KOPT-K1 (cell line): ENCODE results near the gene SNRNP48.

Source experiments
- H3K27ac ChIP-seq: fragments of 200-600 bp; sonication (generic); 2 replicates; pipeline ENCODE4 v1.5.1; 2016; ENCODE audit warnings: antibody characterized with exemption, mild to moderate bottlenecking, low read depth, low read length; ENCODE audit not compliant: poor library complexity, severe bottlenecking
- H3K36me3 ChIP-seq: fragments of 200-600 bp; sonication (generic); 2 replicates; pipeline ENCODE4 v1.5.1; 2017; ENCODE audit warnings: antibody characterized with exemption, mild to moderate bottlenecking, low read length, moderate library complexity; ENCODE audit not compliant: insufficient read depth
- H3K9me3 ChIP-seq: fragments of 200-600 bp; sonication (generic); 2 replicates; pipeline ENCODE4 v1.5.1; 2017; ENCODE audit warnings: antibody characterized with exemption, low read length, mild to moderate bottlenecking; ENCODE audit not compliant: insufficient read depth, poor library complexity, severe bottlenecking

Gene SNRNP48

GRCh38 chr6:7615611-7616383 lies 25.8 kb downstream of the SNRNP48 start:
- peaks cover 34% of the 10 kb centered on the region for H3K36me3 ChIP-seq
- H3K9me3 ChIP-seq = no peaks in the 10 kb centered on the region
- H3K27ac ChIP-seq = no peak overlapping the region

DNA sequence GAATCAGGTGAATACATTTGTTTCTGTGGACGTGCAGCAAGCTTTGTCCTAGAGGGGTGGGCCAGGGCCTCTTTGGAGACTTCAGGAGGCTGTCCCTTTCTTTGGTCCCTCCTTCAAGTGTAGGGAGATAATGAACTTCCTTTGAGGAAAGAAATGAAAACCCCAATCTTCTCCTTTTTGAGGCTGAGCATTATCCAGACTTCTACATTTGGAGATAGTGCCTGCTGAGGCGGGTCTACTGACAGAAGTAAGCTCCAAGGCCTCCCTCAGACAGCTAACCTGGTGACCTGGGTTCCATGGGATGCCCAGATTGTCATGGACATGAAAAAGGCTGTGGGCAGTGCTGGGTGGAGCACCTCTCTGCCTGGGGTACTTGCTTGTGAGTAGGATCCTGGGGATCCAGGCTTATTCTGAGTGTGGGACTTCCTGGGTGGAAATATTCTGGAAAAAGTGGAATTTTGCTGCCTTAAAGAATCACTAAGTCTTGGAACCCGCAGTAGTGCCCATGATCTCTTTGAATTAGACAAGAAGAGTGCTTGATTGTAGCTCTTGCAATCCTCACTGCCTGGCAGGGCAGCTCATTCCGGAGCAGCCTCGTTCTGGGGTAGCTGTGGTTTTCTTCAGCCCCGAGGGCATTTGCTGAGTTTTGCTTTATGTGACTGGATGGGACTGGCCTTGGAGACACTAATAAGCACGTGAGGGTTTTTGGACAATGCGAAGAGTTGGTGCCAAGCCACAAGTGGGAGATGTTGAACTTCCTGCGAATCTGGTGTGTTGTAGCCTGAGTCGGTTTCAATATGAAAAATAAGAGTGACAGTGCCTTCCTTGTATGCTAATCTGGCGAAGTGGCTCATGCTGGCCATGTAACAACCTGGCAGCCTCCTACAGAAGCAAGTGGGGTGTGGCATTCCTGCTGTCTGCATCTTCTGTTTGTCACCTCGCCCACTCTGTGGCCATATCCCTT lies 28.1 kb downstream of the SNRNP48 start:
- no peaks in the 10 kb centered on the region for H3K9me3 ChIP-seq
- H3K27ac ChIP-seq = no peak overlapping the region
- H3K36me3 ChIP-seq = peaks cover 11% of the 10 kb centered on the region

- Histone ChIP-seq H3K36me3 (no peaks in the 10 kb centered on the region), H3K27ac (no peak overlapping the region), H3K9me3 (no peaks in the 10 kb centered on the region)
These were observed 31.8 kb downstream of the SNRNP48 start for GRCh38 chr6:7621761-7622160.

GRCh38 chr6:7624796-7625710 lies 35.1 kb downstream of the SNRNP48 start:
- H3K36me3 ChIP-seq = no peaks in the 10 kb centered on the region
- no peak overlapping the region for H3K27ac ChIP-seq
- no peaks in the 10 kb centered on the region for H3K9me3 ChIP-seq

DNA sequence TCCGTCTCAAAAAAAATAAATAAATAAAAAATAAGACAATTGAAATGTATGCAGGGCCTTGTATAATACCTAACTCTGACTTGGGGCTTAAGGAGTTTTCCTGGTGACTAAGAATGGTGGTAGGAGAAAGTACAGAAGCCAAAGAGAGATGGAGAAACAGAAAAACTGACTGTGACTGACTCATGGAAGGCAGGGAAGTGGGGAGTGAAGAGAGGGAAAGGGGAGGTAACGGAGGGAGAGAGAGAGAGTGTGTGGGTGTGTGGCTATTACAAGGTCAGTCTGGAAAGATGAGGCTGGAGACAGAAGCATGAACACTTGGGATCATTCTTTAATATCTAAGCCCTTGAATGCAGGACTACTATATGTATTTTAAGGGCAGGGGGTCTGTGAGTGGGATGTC lies 38.5 kb downstream of the SNRNP48 start:
- H3K27ac ChIP-seq = no peak overlapping the region
- H3K36me3 ChIP-seq = no peaks in the 10 kb centered on the region

DNA sequence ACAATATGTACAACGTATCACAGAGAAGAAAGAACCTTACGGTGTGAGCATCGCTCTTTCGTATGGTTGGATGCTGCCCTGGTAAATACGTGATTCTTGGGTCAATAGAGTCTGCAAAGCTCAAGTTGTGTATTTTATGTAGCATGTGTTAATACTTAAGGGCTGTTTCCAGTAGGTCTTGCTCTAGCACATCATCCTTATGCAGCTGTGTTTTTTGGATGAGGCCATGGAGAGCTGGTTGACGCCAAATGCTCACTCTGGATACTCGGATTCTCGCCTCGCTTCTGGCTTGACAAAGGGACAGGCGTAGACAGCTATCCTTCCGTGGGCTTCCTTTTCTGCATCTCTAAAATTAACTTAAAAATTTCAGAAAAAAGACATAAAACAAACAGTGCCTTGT lies 38.9 kb downstream of the SNRNP48 start:
- no peaks in the 10 kb centered on the region for H3K36me3 ChIP-seq
- no peak overlapping the region for H3K27ac ChIP-seq
- H3K9me3 ChIP-seq = no peaks in the 10 kb centered on the region

More for the DNA sequence above, 38.5 kb downstream of the SNRNP48 start:
- no peaks in the 10 kb centered on the region for H3K9me3 ChIP-seq

GRCh38 chr6:7629321-7629720 lies 39.3 kb downstream of the SNRNP48 start:
- H3K36me3 ChIP-seq = no peaks in the 10 kb centered on the region
- no peak overlapping the region for H3K27ac ChIP-seq
- no peaks in the 10 kb centered on the region for H3K9me3 ChIP-seq

DNA sequence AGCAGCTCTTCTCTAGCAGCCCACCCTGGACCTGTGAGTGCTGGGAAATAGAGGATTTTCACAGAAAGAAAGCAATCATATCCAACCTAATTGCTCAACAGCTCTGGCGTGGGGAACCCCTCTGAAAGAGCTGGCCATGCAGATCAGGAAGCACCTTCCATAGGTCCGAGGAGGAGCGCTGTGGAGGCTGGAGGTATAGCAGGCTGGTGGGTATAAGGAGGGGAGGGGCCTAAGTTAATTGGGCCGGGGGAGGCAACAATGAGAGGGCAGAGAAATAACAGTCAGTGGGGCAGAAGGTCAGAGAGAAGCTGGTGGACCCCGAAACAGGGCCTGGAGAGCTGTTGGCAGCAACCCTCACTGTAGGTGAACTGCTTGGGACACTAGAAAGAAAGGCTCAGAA lies 40.8 kb downstream of the SNRNP48 start:
- Histone ChIP-seq H3K36me3 (no peaks in the 10 kb centered on the region), H3K9me3 (no peaks in the 10 kb centered on the region), H3K27ac (no peak overlapping the region)

GRCh38 chr6:7631466-7631865 lies 41.5 kb downstream of the SNRNP48 start:
- Histone ChIP-seq H3K9me3 (no peaks in the 10 kb centered on the region), H3K27ac (no peak overlapping the region), H3K36me3 (no peaks in the 10 kb centered on the region)

DNA sequence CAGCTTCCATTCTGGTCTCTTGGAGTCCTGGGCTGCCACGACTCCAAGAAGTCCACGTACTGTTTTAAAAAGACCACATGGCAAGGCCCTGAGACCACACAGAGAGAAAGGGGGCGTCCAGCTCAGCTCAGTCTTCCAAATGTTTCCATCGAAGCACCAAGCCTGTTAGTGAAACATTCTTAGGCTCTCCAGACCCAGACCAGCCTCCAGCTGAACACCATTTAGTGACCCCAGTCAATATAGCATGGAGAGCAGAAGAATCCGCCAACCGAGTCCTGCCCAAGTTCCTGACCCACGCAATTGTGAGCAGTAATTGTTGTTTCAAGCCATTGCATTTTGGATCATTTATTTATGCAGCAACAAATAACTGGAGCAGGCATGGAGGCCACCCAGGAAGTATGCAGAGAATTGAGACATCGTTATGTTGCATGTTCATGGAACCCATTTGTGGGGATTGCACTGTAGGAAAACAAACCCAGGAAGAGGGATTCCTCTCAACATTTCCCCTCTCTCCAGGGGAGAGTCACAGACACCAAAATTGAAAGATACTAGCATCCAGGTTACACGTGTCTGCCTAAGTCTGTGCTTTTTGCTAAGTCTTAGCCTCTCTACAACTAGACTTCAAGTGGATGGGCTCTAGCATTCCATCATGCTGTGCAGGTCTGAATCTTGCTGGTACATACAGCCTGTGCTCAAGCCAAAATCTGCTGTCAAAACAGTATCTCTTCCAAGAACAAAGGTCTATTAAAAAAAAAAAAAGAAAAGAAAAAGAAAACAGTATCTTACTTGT lies 42.7 kb downstream of the SNRNP48 start:
- Histone ChIP-seq H3K9me3 (no peaks in the 10 kb centered on the region), H3K27ac (no peak overlapping the region), H3K36me3 (no peaks in the 10 kb centered on the region)

DNA sequence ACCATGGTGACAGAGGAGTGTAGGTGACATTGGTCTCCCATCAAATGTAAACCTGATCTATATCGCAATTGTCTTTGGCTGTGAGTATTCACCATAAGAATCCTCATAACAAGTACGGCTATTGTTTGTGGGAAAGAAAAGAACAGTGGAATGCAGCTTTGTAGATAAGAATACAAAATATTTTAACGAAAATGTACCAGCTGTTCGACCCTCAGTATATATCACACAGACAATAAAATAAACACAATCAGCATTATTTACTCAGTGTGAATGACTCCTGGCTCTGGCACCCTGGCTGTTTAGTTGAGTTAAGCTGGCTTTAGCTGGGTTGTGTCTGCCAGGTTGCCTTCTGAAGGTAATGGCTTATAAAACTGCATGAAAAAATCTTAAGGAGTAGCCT lies 43.4 kb downstream of the SNRNP48 start:
- Histone ChIP-seq H3K27ac (no peak overlapping the region), H3K36me3 (no peaks in the 10 kb centered on the region), H3K9me3 (no peaks in the 10 kb centered on the region)

DNA sequence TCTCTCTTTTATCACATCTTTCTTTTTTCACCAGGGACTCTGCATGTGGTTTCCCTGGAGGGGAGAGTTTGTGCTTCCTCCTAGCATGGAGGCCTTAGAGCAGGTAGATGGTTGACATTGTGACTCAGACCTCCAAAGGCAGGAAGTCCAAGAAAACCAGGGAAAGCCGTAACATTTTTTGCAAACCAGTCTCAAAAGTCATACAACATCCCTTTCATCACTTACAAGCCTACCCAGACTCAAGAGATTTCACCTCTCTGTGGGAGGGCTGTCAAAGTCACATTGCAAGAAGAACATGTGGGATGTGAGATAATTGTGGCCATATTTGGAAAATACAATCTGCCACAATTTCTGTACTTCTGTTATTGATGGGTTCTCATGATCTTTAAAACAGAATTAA lies 46.2 kb downstream of the SNRNP48 start:
- H3K27ac ChIP-seq = no peak overlapping the region
- no peaks in the 10 kb centered on the region for H3K9me3 ChIP-seq
- H3K36me3 ChIP-seq = no peaks in the 10 kb centered on the region

DNA sequence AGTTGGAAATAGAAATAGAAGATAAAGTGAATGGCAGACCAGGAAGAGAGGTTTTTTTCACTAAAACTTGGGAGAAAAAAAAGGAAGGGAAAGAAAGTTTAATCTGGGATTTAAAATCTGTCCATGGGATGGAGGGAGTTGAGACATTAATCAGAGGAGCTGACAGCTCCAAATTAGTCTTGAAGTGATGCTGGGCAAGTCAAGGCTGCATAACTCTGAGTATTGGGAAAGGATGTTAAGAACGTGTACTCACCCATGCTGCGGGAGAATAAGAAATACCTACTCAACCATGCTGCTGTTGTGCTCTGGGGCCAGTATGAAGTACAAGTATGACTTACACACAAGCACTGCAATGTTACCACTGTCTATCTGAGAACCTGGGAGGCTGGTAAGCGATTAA lies 47.5 kb downstream of the SNRNP48 start:
- Histone ChIP-seq H3K27ac (no peak overlapping the region), H3K9me3 (no peaks in the 10 kb centered on the region), H3K36me3 (no peaks in the 10 kb centered on the region)

- no peak overlapping the region for H3K27ac ChIP-seq
These were observed 49.4 kb downstream of the SNRNP48 start for GRCh38 chr6:7639427-7639826.

More at GRCh38 chr6:7639427-7639826, 49.4 kb downstream of the SNRNP48 start:
- Histone ChIP-seq H3K36me3 (no peaks in the 10 kb centered on the region), H3K9me3 (no peaks in the 10 kb centered on the region)
